HG03095 (cell line): ENCODE measurements around the gene BTBD9.

Experiments
- ATAC-seq: cut with Tn5 transposase; IDR thresholded peaks from one replicate; pipeline ENCODE4 v1.9.1; 2021; ENCODE audit warnings: moderate library complexity; ENCODE audit not compliant: unreplicated experiment

Gene BTBD9

DNA sequence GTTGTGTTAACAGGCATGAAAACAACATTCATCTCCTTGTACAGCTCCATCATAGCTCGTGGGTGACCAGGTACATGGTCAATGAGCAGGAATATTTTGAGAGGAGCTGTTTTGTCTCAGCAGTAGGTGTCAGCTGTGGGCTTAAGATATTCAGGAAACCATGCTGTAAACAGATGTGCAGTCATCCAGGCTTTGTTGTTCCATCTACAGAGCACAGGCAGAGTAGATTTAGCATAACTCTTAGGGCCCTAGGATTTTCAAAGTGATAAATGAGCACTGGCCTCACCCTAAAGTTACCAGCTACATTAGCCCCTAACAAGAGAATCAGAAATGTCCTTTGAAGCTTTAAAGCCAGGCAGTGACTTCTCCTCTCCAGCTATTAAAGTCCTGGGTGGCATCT lies 154.2 kb downstream of the BTBD9 start:
- ATAC-seq: no peak

DNA sequence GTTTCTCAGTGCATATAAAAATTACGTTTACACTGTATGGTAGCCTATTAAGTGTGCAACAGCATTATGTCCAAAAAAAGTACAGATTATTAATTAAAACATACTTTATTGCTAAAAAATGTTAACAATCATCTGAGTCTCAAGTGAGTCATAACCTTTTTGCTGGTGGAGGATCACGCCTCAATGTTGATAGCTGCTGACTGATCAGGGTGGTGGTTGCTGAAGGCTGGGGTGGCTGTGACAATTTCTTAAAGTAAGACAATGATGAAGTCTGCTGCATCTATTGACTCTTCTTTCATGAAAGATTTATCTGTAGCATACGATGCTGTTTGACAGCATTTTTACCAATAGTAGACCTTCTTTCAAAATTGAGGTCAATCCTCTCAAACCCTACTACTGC lies 155.1 kb downstream of the BTBD9 start:
- no peak for ATAC-seq

DNA sequence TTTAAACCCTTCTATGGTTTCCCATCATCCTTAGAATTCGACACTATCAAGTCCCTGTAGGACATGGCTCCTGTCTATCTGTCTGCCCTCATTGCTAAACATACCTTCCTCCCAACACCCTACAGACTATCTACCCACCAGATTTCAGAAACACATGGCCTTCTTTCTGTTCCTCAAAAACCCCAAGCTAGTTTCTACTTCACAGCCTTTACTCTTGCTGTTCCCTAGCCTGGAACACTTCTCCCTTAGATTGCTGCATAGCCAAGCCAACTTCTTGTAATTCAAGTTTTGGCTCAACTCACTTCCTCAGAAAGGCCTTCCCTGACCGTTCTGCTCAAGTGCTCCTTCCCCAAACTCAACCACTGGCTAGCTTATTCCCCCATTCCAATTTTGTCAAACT lies 156.2 kb downstream of the BTBD9 start:
- peak; percentile 69 for ATAC-seq

DNA sequence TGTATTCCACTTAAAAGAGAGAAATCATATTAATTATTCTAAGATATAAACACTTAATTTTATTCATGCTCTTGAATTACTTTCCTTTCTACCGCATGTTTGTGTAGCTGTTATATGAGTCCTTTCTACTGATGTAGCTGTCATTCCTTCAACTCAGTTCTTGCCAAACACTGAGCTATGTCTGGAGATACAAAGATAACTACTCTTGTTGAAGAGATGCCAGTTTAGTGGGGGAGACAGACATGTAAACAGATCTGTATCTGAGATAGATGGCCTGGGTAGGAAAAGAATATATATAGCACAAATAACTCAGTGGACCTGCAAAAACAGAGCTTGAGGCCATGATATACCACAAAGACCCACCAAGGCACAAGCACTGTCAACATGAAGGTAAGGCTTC lies 157.3 kb downstream of the BTBD9 start:
- no peak for ATAC-seq

DNA sequence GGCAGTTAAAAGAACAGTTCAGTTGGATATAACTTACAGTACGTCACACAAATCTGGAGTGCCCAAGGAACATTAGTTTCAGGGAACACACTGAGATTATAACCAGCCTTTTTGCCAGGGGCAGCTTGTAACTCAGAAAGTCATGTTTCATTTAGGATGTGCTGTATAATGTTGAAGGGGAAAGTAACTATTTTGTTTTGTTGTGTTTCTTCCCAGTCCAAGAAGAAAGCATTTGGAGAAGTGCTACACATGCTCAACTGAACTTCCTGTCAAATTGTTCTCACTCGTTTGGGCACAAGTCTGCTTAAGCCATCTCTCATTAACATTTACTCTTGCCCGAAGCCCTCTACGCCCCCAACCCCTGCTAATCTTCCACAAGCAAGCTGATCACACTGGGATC lies 157.9 kb downstream of the BTBD9 start:
- no peak for ATAC-seq

DNA sequence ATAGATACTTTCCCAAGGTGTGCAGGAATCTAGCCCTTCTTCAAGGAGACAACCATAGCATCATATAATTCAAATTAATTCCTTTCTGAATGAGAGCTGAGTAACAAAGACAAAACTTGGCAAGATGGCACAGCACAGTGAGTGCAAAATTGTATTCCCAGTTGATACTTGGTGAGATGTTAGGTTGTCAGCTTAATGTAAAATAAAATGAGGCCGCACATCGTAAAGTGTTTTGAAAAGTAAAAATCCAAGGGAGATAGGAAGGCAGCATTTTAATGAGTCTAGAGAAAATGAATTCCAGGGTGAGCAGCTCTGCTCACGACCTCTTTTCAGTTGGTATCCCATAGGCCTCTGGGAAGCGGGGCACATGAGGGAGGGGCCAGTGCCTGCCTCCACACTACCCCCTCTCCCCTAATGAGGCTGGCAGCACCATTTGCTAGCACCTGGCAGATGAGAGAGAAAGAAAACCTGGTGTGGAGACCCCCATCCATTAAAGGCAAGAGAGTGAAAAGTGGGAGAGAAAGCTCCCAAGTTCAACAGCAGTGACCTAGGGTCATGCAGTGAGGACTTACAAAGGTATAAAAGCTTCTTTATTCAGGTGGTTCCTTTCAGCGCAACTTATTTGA lies 158.4 kb downstream of the BTBD9 start:
- ATAC-seq: no peak

DNA sequence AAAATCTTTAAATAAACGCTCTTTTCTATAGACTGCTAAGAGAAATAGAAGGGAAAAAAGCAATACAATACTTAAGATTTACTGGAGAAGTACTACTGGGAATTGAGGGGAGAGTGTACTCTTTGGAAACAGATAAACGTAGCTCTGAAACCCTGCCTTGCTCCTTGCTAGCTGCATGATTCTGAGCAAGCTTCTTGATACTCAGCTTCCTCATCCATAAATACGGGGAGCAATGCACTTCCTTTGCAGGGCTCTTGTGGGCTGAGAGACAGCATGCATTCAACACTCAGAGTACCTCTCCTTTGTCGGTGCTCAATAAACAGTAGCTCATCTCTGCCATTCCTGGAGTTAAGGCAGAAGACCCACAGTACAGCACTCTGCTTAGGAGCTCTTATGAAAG lies 159.7 kb downstream of the BTBD9 start:
- no peak for ATAC-seq

DNA sequence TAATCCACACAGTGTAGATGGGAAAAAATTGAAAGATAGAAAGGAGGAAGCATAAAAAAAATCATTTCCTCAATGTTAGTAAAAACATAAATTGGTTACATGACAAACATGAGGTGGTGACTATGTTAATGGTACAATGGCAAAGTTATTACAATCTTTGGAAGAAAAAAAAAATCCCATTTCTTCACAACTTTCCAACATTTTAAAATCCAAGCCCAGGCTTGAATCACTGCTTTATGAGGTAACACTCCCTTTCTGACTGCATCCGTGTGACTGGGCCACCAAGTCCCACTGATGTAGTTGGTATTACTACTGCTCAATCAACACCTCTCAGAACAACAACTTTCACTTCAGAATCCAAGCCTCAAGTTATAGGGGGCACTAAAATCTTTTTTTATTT lies 160.4 kb downstream of the BTBD9 start:
- ATAC-seq: no peak

DNA sequence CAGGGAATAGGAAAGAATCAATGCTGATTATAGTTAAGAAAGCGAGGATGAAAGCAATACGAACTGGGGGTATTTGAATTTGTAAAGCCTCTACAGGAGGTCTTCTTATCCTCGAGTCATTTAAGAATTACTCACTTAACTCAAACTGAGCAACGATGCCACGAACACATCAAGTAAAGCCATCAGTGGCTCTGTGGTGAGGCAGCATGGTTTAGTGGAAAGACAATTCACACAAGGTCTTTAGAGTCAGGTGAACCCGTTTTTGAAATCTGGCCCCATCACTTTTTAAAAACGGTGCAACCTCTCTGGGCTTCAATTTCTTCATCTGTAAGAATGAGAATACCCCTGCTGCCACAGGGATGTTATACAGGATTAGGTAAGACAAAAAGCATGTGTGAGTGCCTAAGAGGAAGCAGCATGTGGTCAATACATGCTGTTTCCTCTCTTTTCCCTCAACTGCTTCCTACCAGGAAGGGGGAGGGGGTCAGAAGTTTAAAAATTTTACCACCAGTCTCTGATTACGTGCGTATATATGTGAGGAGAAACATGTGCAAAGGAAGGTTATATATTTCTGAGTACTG lies 162.0 kb downstream of the BTBD9 start:
- ATAC-seq: no peak

DNA sequence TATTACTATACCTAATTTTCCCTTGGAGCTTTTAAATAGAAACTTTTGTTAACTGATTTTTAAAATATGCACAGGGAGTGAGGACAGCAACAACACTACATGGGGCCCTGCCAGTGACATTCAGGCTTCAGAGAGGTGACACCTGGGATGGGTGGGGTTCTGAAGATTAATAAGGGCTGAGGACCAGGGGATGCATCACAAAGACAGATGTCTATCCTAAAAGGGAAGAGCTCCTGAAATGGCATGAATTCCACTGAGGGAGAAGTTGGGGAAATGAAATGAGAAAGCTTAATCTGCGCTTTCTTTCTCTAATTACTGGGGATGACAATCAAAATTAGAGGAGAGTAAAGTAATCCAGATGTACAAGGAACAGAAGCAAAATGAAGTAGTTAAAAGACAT lies 162.8 kb downstream of the BTBD9 start:
- ATAC-seq: no peak

DNA sequence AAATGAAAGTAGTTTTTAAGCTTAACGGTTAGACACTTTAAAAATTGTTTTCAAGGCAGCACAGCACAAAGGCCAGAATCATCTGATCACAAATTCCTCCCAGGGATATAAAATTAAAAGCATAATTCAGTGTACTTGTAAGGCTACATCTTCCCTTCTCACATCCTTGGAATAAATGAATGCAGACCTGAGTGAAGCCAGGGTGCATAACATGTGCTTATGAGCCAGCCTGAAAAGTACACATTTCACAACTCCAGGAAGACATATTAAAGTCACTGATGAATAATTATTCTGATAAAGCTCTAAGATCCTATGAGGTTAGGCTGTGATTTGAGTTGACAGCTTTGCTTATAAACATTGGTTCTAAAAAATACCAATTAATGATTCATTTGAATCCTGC lies 163.6 kb downstream of the BTBD9 start:
- no peak for ATAC-seq

DNA sequence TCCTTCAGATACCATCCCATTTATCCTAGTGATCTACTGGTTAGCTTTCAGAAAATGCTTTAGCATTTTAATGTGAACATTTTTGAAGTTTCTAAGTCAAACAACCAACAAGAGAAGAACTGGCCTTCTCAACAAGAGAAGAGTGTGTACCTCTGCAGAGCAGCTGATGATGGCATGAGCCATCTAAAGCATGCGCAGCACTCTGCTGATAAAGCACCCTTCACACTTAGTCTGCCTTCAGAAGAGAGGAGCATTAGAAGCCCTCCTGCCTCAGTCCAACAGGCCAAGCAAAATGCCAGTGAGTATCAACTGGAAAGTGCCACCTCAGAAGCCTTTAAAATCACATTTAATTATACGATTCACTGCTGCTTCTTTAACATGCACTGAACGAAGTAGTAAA lies 169.2 kb downstream of the BTBD9 start:
- ATAC-seq: no peak

DNA sequence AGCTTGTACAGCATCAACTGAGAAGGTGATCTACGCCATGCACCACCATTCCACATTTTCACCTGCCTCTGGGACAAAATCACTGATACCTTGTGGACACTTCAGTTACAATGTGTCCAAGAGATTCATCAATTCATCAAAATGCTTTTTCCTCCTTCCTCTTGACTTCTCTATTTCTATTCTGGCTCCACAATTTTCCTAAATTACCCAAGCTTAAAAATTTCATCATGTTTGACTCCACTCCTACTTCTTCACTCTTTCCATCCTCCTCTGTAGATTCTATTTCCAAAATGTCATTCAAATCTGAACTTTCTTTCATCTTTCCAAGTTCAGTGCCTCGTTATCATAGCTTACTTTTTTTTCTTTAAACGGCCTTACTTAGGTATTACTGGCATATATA lies 172.2 kb downstream of the BTBD9 start:
- no peak for ATAC-seq

DNA sequence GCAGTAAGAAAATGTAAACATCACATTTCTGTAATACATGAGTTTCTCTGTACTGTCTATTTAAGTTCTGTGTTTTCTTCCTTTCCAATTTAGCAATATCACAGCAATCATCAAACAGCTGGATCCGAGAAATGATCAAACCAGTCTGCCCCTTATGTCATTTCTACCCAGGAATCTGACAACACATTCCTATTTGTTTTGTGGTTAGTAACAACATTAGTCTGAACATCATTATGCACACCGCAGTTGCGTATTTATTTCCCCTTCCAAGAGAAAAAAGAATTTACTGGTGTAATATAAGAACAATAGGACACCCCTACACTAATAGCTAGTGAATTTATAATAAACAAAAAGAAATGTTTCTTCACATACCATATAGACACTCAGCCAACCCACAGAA lies 179.5 kb downstream of the BTBD9 start:
- no peak for ATAC-seq

DNA sequence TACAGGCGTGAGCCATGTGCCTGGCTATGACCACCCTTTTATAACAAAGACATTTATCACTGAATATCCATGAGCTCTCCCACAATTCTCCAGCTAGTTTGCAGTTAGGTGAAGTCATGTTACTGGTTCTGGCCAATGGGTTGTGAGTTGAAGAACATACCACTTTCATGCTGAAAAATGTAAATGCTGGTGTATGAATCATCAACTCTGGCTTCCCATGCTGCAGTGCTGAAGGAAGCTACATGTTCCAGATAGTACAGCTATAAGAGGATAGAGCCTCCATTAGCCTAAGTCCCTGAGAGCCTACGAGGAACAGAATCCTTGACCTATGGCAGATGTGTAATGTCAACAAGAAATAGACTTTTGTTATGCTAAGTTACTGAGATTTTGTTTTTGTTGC lies 180.4 kb downstream of the BTBD9 start:
- ATAC-seq: no peak

DNA sequence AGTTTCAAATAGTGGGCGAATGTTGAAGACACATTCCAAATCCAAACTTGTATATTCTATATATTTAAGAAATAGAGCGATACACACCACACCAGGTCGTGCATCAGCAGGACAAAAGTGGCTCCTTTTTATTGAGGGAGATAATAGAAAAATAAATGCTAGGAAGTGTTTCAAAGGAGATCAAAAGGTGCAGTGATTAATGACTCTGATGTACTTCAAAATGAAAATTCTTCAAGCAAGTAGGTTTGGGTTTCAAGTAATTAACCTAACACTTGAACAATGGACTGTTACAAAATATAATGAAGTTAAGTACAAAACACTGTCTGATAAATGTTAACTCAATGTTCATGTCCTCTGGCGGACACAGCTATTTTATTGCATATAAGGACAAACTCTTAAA lies 185.9 kb downstream of the BTBD9 start:
- no peak for ATAC-seq

DNA sequence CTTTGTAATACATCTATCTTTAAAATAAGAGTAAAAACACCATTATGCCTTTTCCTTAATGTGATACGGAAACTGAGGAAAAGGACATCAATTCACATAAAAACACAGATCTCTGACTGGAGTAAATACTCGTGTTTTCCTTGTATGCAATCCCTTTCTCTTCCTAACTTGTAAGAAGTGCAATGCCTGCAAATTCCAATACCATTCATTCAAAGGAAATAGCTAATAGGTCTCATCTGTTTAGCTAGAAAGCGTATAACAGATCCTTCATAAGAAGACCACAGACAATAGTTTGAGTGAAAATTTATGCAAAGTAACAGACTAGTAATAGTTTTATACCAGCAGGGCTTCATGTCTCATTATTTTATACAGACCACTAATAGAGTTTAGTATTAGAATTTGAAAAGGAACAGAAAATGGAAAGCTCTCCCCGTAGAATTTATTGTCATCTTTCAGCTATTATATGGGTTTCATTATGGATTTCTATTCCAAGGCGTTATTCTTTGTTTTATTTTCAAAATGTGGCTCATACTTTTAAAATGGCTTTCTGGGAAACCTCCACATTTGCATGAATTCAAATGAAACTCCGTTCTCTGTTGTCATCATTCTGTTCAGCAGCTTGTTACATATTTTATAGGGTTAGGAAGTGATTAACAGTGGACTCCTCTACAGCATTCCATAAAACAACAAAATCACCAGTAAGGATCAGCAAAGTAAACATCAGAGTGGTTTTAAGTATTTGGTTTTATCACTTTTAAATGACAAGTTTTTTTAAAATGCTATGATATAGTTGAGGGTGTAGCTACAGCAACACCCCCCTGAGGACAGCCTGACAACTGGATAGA lies 186.7 kb downstream of the BTBD9 start:
- ATAC-seq: no peak

DNA sequence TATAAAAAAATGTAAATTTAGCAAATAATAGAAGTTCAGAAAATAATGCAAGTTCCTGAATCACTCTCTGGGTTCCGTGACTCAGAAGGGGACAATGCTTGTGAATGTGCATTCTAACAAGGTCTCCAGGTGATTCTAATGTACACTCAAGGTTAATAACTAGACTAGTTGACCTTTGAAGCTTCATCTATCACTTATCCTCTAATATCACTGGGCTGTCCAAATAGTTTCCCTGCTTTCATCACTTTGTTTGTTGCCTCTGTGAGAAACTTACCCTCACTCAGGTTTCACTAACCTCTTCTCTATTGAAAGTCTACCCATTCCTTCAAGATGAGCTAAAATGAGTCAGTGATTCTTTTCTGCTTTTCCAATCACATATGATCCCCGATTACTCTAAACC lies 189.0 kb downstream of the BTBD9 start:
- ATAC-seq: no peak

DNA sequence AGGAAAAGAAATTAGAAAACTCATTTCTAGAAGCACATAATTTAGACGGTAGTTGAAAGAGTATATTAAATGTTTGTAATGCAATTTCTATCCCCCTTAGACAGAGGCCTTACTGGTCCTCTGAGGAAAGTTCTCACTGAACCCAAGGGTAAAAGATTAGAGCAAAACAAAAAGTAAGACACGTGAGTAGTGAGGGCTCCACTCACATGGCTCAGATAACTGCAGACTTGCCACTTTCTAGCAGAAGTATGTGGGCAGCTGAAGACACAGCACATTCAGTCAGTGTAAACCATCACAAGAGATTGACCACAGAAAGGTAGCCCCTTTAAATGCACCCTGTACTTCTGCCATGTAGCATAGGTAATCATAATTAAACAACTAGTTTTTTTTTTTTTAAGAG lies 193.8 kb downstream of the BTBD9 start:
- no peak for ATAC-seq

DNA sequence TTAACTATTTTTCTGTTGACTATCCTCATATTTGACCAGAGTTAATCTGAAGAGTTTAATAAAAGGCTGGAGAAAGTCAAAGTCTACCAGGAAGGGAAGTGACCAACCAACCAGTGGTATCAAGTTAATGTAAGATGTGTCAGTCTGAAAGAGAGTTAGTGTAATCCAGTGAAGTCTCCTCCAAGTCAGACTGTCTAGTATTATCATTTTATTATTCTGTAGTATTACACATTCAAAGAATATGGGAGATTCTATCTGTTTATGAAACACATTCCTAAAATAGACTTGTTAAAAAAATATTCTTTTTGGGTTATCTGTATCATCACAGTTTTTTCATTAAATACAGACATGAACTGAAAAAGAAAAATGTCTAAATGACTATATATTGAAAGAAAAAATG lies 194.4 kb downstream of the BTBD9 start:
- ATAC-seq: no peak

DNA sequence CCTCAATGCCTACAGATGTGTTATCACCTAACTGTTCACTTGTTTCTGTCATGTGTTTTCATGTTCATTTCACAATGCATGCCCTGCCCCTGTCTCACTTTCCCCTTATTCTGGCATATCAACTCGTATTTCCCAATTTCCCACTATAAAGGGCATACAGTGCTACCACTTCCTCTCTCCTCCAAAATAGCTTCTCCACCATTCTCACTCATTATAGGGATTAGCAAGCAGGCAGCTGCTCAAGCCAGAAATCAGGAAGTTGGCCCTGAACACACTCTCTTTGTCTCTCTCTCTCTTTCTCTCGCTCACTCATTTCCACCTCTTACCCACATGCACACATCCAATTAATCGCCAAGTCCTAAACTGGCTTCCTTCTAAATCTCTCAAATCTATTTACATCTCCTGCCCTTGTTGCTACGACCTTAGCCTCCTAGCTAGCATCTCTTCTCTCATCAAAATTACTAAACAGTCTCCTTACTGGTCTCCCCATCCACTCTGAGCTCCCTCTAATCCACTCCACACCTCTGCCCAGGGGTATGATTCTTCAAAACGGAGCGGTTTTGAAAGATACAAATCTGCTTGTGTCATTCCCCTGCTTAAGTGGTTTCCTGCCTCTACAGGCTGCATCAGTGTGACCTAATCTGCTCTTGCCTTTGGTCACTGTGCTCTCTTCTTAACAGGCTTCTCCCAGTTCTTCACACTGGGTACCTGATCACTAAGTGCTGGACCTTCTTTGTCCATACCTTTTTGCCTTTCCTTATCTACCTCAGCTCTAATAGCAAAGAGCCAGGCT lies 196.2 kb downstream of the BTBD9 start:
- no peak for ATAC-seq

DNA sequence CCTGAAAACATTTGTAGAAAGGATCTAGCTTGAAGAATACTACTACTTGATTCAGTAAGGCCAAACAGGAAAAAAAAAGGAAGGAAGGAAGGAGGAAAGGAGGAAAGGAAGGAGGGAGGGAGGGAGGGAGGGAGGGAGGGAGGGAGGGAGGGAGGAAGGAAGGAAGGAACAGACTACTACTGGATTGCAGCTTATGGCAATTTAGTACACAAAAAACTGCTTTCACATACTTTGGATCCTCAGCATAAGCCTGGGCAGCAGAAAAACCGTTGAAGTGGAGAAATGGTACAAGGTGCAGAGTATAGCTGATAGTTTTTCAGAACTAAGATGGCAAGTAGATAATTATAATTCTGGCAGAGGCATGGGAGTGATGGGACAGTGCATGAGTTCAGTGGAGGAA lies 201.6 kb downstream of the BTBD9 start:
- ATAC-seq: no peak
